ENCODE data around the gene FAM81A. TPM values are rescaled to one million over a fixed set of nuclear protein-coding genes. Genes with fewer than 3 reads are reported as not detected.
"Not testable (repeated sequence)": the region's sequence is repeated elsewhere in the genome, so short reads cannot be mapped to it uniquely, and the experiment has no call there.

FAM81A gene
- total RNA-seq, 1 experiment from 2014 or later: 3.9 TPM

DNA sequence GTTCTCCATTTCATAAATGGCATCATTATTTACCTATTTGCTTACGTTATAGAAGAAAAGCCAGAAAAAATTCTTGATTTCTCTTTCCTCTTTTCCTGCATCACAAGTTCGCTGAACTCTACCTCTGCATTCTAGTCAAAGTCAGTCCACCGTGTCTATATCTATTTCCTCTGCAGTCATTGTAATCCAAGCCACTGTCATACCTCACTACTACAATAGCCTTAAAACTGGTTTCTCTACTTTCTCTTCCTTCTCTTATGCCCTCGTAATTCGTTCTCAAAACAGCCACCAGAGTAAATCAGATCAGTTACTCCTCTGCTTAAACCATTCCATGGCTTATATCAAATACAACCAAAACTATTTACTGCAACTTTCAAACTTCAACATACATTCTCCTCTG lies 13.4 kb upstream of the FAM81A start:
- no peak for DNase-seq (ENCODE audit: low spot score)

DNA sequence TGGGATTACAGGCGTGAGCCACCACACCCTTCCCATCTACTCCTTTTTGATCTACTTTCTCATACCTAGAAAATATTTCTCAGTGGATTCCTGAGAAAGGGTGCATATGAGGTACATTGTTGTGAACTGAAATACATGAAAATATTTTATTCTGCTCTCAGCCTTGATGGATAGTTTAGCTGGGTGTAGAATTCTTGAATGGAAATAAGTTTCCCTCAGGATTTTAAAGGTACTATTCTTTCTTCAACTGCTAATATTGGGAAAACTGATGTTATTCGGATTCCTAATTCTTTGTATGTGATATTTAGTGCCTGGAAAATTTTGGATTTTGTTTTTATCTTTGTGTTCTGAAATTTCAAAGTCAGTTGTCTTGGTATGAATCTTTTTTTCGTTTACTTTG lies 9.1 kb upstream of the FAM81A start:
- DNase-seq (ENCODE audit: low spot score): not testable (repeated sequence)

GRCh38 chr15:59432389-59432788 lies 5.6 kb upstream of the FAM81A start:
- no peak for DNase-seq (ENCODE audit: low spot score)

GRCh38 chr15:59434481-59434880 lies 3.5 kb upstream of the FAM81A start:
- no peak for DNase-seq (ENCODE audit: low spot score)

GRCh38 chr15:59436774-59437141 lies 1.2 kb upstream of the FAM81A start:
- DNase-seq (ENCODE audit: low spot score): no peak

DNA sequence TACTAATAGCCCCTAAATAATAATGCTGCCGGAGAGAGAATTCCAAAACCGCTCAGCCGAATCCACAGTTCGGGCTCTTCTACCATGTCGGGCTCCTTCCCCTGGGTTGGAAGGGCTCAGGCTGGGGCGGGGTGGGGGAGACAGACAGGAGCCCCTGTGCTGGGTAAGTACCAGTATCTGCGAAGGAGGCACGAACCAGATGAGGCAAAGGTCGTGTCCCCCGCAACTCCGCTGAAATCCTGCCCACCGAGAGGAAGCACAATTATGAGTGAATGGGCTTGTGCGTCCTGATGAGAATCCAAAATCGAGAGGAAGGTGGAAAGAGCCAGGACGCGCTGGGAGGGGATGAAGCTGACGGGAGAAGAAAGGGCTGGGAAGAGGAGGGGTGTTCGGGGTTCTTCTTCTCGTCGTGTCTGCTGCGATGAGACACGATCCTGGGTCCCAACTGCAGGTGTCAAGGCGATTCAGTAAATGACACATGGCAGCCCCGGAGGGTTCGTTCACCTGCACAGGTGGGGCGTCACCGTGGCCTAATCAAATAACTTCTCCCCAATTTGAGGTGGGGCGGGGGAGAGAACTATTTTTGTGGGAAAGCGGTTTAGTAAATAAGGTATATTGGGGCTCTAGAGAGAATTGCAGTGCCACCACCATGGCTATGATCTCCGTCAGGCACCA lies 707 bp upstream of the FAM81A start:
- no peak for DNase-seq (ENCODE audit: low spot score)

DNA sequence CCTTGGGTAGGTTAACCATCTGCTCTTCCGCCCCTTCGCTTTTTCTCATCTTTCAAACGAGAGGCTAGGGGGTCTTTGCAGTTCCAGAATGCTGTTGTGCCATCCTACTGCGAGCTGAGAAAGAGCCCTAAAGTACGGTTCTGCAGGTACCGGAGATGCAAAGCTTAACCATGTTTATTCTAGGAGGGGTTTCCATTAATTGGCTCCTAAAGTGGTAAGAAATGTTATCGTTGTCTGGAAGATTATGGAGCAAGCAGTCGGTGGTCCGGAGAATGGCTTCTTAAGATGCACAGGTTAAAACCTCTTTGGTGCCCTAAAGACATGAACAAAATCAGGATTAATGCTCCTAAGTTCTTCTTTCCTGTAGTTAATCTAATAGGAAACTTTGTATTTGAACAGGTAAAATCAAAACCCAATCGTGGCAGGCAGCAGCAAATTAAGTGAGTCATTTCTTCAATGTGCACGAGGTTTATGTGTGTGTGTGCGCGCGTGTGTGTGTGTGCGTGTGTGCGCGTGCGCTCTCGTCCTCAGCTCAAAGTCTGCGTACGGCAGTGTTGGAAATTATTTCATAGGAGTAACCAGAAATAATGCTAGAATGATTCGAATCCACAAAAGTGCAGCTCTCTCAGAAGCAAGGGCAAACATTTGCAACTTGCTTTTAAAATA lies 772 bp downstream of the FAM81A start:
- DNase-seq (ENCODE audit: low spot score): no peak

DNA sequence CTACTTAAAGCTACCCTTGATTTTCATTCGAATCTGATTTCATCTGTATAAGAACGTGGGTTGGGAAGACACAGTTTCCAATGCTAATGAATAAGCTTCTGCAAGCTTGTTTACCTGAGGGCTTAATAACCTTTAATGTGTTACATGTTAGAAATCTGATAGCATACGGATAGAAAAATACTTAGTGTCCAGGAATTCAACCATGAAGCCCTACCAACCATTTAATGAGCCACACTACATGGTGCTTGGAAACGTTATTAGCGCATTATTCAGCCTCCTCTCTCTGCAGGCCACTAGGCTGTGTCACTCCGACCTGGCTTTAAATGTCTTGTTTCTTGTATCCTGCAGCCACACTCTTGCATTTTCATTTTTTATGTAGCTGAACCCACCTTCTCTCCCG lies 1.6 kb downstream of the FAM81A start:
- DNase-seq (ENCODE audit: low spot score): no peak

- no peak for DNase-seq (ENCODE audit: low spot score)
Measured at GRCh38 chr15:59443341-59444072, 5.5 kb downstream of the FAM81A start.

DNA sequence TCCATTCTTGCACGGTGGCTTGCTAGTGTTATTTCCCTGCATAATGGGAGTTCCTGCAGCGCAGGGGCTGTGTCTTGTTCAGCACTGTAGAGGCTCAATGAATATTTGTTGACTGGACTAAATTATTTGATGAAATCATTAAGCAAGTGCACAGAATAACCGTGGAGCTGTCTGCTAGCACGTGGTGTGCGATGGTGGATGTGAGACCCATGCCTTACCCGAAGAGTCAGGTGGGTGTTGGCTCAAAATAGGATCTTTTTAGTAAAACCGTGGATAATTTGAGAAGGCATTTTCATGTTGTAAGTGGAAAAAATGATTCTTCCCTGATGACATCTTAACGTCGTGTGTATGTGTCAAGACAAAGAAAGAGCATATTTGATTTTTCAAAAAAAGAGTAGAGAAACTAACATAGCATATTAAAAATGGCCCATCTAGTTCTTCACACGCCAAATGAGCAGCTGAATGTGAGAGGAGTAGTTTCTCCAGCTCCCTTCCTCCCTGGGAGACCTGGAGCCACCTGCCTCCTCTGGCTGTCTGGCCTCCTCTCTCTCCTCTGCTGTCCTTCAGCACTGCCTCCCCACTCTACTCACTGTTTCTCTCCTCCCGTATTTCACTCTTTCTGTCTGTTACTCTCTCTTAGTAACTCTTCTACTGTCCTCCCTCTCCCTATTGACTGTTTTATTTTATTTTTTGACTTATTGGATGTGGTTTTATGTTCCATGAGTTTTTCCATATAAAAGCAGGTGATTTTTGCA lies 6.3 kb downstream of the FAM81A start:
- no peak for DNase-seq (ENCODE audit: low spot score)

- no peak for DNase-seq (ENCODE audit: low spot score)
Measured at GRCh38 chr15:59444980-59445545, 7.1 kb downstream of the FAM81A start.

- no peak for DNase-seq (ENCODE audit: low spot score)
Measured at GRCh38 chr15:59446232-59446957, 8.4 kb downstream of the FAM81A start.

- DNase-seq (ENCODE audit: low spot score): no peak
Measured at GRCh38 chr15:59447367-59447766, 9.4 kb downstream of the FAM81A start.

GRCh38 chr15:59448871-59449270 lies 10.9 kb downstream of the FAM81A start:
- DNase-seq (ENCODE audit: low spot score): no peak

DNA sequence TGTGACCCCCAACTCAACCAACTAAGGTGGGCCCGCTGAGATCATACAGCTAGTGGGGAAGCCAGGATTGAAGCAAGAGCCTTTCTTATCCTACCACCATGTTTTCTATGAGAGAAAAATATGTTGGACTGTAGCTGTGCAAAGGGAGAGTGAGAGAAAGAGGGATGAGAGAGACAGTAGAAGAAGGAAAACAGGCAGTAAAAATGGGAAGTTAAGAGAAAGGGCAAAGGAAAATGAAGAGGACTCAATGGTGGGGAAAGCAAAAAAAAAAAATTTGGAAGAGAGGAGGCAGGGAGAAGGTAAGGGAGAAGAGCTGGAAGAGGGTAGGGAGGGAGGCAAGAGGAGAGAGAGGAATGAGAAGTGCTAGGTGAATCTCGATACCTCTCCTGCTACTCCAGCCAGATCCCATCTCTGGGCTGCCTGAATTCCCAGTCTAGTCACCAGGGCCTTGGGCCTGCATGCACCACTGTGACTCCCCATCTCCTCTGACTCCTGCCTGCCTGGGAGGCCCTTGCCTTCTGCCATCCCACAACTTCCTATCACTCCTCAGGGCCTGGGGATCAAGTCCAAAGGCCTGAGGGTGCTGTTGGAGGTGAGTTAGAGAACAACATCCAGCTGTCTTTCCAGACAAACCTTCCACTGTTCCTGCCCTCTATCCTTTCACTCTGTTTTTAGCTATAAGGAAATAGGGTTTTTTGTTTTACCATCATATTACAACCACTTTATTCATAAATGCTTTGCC lies 15.7 kb downstream of the FAM81A start:
- DNase-seq (ENCODE audit: low spot score): no peak

DNA sequence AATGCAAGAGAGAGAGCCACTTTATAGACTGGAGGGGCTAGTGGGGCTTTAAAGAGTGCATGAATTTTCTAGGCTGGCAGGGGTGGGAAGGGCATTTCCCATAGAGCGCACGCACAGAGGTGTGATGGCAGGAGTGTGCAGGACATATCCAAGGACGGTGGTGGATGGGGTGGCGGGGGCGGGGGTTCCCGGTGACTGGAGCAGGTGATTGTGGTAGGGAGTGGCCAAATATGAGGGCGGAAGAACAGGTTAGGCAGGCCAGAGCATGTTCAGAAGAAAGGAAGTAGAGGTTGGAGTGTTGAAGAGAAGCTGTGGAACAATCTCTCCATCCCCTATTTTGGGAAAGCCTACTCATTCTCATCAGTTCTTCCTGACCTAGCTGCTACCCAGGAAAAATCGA lies 18.1 kb downstream of the FAM81A start:
- no peak for DNase-seq (ENCODE audit: low spot score)

- DNase-seq (ENCODE audit: low spot score): no peak
Measured at GRCh38 chr15:59457103-59457502, 19.1 kb downstream of the FAM81A start.

DNA sequence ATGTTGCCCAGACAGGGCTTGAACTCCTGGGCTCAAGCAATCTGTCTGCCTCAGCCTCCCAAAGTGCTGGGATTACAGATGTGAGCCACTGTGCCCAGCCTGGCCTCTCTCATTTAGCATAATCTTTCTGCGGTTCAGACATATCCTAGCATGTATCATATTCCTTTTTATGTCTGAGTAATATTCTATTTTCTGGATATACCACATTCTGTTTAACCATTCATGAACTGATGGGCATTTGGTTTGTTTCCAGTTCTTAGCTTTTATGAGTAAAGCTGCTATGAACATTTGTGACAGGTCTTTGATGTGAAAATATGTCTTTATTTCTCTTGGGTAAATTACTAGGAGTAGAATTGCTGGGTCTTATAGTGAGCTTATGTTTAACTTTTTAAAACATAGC lies 23.5 kb downstream of the FAM81A start:
- DNase-seq (ENCODE audit: low spot score): no peak

- no peak for DNase-seq (ENCODE audit: low spot score)
Measured at GRCh38 chr15:59473226-59473625, 35.2 kb downstream of the FAM81A start.

GRCh38 chr15:59475161-59475560 lies 37.2 kb downstream of the FAM81A start:
- not testable (repeated sequence) for DNase-seq (ENCODE audit: low spot score)

- no peak for DNase-seq (ENCODE audit: low spot score)
Measured at GRCh38 chr15:59484399-59484798, 46.4 kb downstream of the FAM81A start.
